BLaER1 (cell line): ENCODE data around the gene PTPN12.
"Not testable (repeated sequence)": the region's sequence is repeated elsewhere in the genome, so short reads cannot be mapped to it uniquely, and the experiment has no call there.

ENCODE experiments used
- H3K27ac ChIP-seq: shearing (Covaris generic); formaldehyde crosslinking; 2 replicates; pipeline ENCODE4 v1.8.1; 2022
- H3K27me3 ChIP-seq: shearing (Covaris generic); formaldehyde crosslinking; 2 replicates; pipeline ENCODE4 v1.8.1; 2022
- H3K36me3 ChIP-seq: shearing (Covaris generic); formaldehyde crosslinking; 2 replicates; pipeline ENCODE4 v1.8.1; 2022
- H3K4me1 ChIP-seq: shearing (Covaris generic); formaldehyde crosslinking; 2 replicates; pipeline ENCODE4 v1.8.1; 2022
- H3K4me2 ChIP-seq: shearing (Covaris generic); formaldehyde crosslinking; 2 replicates; pipeline ENCODE4 v1.8.1; 2022
- H3K4me3 ChIP-seq: shearing (Covaris generic); formaldehyde crosslinking; 2 replicates; pipeline ENCODE4 v1.8.1; 2022
- H3K9ac ChIP-seq: shearing (Covaris generic); formaldehyde crosslinking; 2 replicates; pipeline ENCODE4 v1.8.1; 2022
- H3K9me3 ChIP-seq: shearing (Covaris generic); formaldehyde crosslinking; 2 replicates; pipeline ENCODE4 v1.8.1; 2022
- H4K20me1 ChIP-seq: shearing (Covaris generic); formaldehyde crosslinking; 2 replicates; pipeline ENCODE4 v1.8.1; 2022
- Cebpa-rat ChIP-seq: shearing (Covaris generic); IDR thresholded peaks from 2 replicates; pipeline ENCODE4 v1.8.1; 2022

PTPN12 gene

GRCh38 chr7:77524731-77525130, 12.4 kb upstream of the PTPN12 start:
- Histone ChIP-seq H3K9me3 (no peaks in the 10 kb centered on the region), H3K27ac (no peak overlapping the region)

GRCh38 chr7:77525231-77525630, 11.9 kb upstream of the PTPN12 start:
- no peak for TF ChIP-seq Cebpa-rat
- no peak overlapping the region for H3K4me2 ChIP-seq
- no peak overlapping the region for H3K9ac ChIP-seq

More at GRCh38 chr7:77524731-77525130, 12.4 kb upstream of the PTPN12 start:
- H3K36me3 ChIP-seq: no peaks in the 10 kb centered on the region
- H3K4me2 ChIP-seq: no peak overlapping the region
- no peak overlapping the region for H3K9ac ChIP-seq
- no peaks in the 10 kb centered on the region for H4K20me1 ChIP-seq
- no peaks in the 10 kb centered on the region for H3K27me3 ChIP-seq
- TF ChIP-seq Cebpa-rat: no peak
- H3K4me3 ChIP-seq: no peak overlapping the region
- H3K4me1 ChIP-seq: no peaks in the 10 kb centered on the region

GRCh38 chr7:77528368-77528767, 8.7 kb upstream of the PTPN12 start:
- H3K4me1 ChIP-seq: no peaks in the 10 kb centered on the region
- H3K4me2 ChIP-seq: no peak overlapping the region
- no peak overlapping the region for H3K27ac ChIP-seq
- no peaks in the 10 kb centered on the region for H3K27me3 ChIP-seq
- H3K4me3 ChIP-seq: no peak overlapping the region
- H3K9ac ChIP-seq: no peak overlapping the region
- TF ChIP-seq Cebpa-rat: no peak
- H4K20me1 ChIP-seq: no peaks in the 10 kb centered on the region
- H3K9me3 ChIP-seq: no peaks in the 10 kb centered on the region
- no peaks in the 10 kb centered on the region for H3K36me3 ChIP-seq

More at GRCh38 chr7:77525231-77525630, 11.9 kb upstream of the PTPN12 start:
- no peaks in the 10 kb centered on the region for H3K4me1 ChIP-seq
- no peak overlapping the region for H3K4me3 ChIP-seq
- H3K27ac ChIP-seq: no peak overlapping the region
- H4K20me1 ChIP-seq: no peaks in the 10 kb centered on the region
- no peaks in the 10 kb centered on the region for H3K27me3 ChIP-seq
- H3K36me3 ChIP-seq: no peaks in the 10 kb centered on the region
- H3K9me3 ChIP-seq: no peaks in the 10 kb centered on the region

GRCh38 chr7:77529279-77529678, 7.8 kb upstream of the PTPN12 start:
- no peaks in the 10 kb centered on the region for H3K27me3 ChIP-seq
- H3K4me2 ChIP-seq: no peak overlapping the region
- H3K9ac ChIP-seq: no peak overlapping the region
- H3K36me3 ChIP-seq: no peaks in the 10 kb centered on the region
- TF ChIP-seq Cebpa-rat: no peak
- no peak overlapping the region for H3K27ac ChIP-seq
- H3K4me3 ChIP-seq: no peak overlapping the region
- no peaks in the 10 kb centered on the region for H3K4me1 ChIP-seq
- H3K9me3 ChIP-seq: no peaks in the 10 kb centered on the region
- no peaks in the 10 kb centered on the region for H4K20me1 ChIP-seq

- Histone ChIP-seq H3K36me3 (no peaks in the 10 kb centered on the region), H3K27me3 (no peaks in the 10 kb centered on the region), H4K20me1 (no peaks in the 10 kb centered on the region), H3K4me2 (no peak overlapping the region), H3K27ac (no peak overlapping the region), H3K4me3 (no peak overlapping the region), H3K9me3 (peaks cover 9% of the 10 kb centered on the region; the same call in 1 of the 2 replicates), H3K9ac (no peak overlapping the region), H3K4me1 (peaks cover 5% of the 10 kb centered on the region; the same call in 1 of the 2 replicates)
- no peak for TF ChIP-seq Cebpa-rat
These were observed 6.1 kb upstream of the PTPN12 start for GRCh38 chr7:77531038-77531437.

GRCh38 chr7:77532247-77532646, 4.8 kb upstream of the PTPN12 start:
- no peak overlapping the region for H3K4me2 ChIP-seq
- peaks cover 9% of the 10 kb centered on the region; the same call in 1 of the 2 replicates for H3K9me3 ChIP-seq
- TF ChIP-seq Cebpa-rat: no peak
- H3K27ac ChIP-seq: no peak overlapping the region
- no peaks in the 10 kb centered on the region for H4K20me1 ChIP-seq
- H3K36me3 ChIP-seq: no peaks in the 10 kb centered on the region
- H3K4me1 ChIP-seq: peaks cover 8% of the 10 kb centered on the region; the same call in 1 of the 2 replicates
- H3K27me3 ChIP-seq: no peaks in the 10 kb centered on the region
- H3K4me3 ChIP-seq: no peak overlapping the region
- no peak overlapping the region for H3K9ac ChIP-seq

GRCh38 chr7:77532732-77533131, 4.4 kb upstream of the PTPN12 start:
- not testable (repeated sequence) for H3K4me3 ChIP-seq, H3K4me2 ChIP-seq, H3K27me3 ChIP-seq, H3K27ac ChIP-seq, H3K9me3 ChIP-seq, H3K36me3 ChIP-seq, H3K4me1 ChIP-seq, H4K20me1 ChIP-seq, H3K9ac ChIP-seq

- H3K4me2 ChIP-seq, H3K36me3 ChIP-seq, H3K27ac ChIP-seq, H3K9me3 ChIP-seq, H3K27me3 ChIP-seq, H3K9ac ChIP-seq, H3K4me1 ChIP-seq, H3K4me3 ChIP-seq, H4K20me1 ChIP-seq: not testable (repeated sequence)
These were observed 3.0 kb upstream of the PTPN12 start for GRCh38 chr7:77534046-77534445.

- peaks cover 22% of the 10 kb centered on the region for H3K4me1 ChIP-seq
- no peaks in the 10 kb centered on the region for H3K27me3 ChIP-seq
- peak overlapping the region; percentile 71 for H3K4me2 ChIP-seq
- peak overlapping the region; percentile 75 for H3K4me3 ChIP-seq
- H3K9ac ChIP-seq: peak overlapping the region; percentile 75; the same call in 1 of the 2 replicates
- TF ChIP-seq Cebpa-rat: no peak
- no peaks in the 10 kb centered on the region for H3K36me3 ChIP-seq
- no peak overlapping the region for H3K27ac ChIP-seq
- peaks cover 24% of the 10 kb centered on the region for H4K20me1 ChIP-seq
- peaks cover 9% of the 10 kb centered on the region; the same call in 1 of the 2 replicates for H3K9me3 ChIP-seq
These were observed 1.1 kb upstream of the PTPN12 start for GRCh38 chr7:77536017-77536412.

- Histone ChIP-seq H4K20me1 (peaks cover 30% of the 10 kb centered on the region), H3K4me3 (peak overlapping the region; percentile 75), H3K9ac (peak overlapping the region; percentile 75), H3K27me3 (no peaks in the 10 kb centered on the region), H3K4me1 (peaks cover 22% of the 10 kb centered on the region), H3K36me3 (no peaks in the 10 kb centered on the region), H3K4me2 (peak overlapping the region; percentile 71), H3K9me3 (peaks cover 9% of the 10 kb centered on the region; the same call in 1 of the 2 replicates), H3K27ac (peak overlapping the region; percentile 65; the same call in 1 of the 2 replicates)
- no peak for TF ChIP-seq Cebpa-rat
These were observed 521 bp upstream of the PTPN12 start for GRCh38 chr7:77536413-77537135.
